ENCODE measurements around the gene PEDS1.
"Not testable (repeated sequence)": the region's sequence is repeated elsewhere in the genome, so short reads cannot be mapped to it uniquely, and the experiment has no call there.

PEDS1 gene

DNA sequence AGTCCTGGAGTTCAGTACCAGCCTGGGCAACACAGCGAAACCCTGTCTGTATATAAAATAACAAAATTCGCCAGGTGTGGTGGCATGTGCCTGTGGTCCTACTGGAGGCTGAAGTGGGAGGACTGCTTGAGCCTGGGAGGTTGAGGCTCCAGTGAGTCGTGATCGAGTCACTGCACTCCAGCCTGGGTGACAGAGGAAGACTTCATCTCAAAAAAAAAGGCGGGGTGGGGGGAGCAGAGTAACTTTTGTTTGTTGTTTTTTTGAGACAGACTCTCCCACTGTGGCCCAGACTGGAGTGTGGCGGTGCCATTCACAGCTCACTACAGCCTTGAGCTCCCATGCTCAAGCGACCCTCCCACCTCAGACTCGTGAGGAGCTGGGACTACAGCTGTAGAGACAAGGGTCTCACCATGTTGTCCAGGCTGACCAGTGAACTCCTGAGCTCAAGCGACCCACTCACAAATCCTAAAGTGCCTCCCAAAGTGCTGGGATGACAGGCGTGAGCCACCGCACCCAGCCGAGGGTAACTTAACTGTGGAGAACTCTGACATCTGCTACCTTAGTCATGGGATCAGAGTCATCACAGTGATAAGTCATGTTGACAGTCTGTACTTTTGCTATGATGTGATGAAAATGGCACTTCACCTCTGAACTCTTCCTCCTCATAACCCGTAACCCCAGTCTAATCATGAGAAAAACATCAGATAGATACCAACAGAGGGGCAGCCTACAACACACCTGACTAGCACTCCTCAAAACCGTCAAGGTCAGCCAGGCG lies 16.5 kb downstream of the PEDS1 start:
- no peak overlapping the region for H3K4me3 Mint-ChIP-seq
- H3K27me3 Mint-ChIP-seq: no peaks in the 10 kb centered on the region
- H3K36me3 Mint-ChIP-seq: peaks cover 53% of the 10 kb centered on the region
- H3K4me1 Mint-ChIP-seq: peaks cover 20% of the 10 kb centered on the region
- H3K27ac Mint-ChIP-seq: no peak overlapping the region
- ATAC-seq: no peak
- no peaks in the 10 kb centered on the region for H3K9me3 Mint-ChIP-seq

DNA sequence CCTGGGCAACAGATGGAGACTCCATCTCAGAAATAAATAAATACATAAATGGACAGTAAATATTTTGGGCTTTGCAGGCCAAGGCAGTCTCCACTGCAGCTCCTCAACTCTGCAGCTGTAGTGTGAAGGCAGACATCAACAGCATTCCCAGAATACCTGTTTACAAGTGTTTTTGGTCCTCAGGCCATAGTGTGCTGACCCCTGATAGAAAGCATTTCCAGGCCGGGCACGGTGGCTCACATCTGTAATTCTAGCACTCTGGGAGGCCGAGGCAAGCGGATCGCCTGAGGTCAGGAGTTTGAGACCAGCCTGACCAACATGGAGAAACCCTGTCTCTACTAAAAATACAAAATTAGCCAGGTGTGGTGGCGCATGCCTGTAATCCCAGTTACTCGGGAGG lies 18.4 kb downstream of the PEDS1 start:
- Mint-ChIP-seq H3K36me3 (peaks cover 53% of the 10 kb centered on the region), H3K4me1 (peaks cover 18% of the 10 kb centered on the region)
- H3K4me3 Mint-ChIP-seq, H3K27me3 Mint-ChIP-seq, ATAC-seq, H3K27ac Mint-ChIP-seq, H3K9me3 Mint-ChIP-seq: not testable (repeated sequence)

DNA sequence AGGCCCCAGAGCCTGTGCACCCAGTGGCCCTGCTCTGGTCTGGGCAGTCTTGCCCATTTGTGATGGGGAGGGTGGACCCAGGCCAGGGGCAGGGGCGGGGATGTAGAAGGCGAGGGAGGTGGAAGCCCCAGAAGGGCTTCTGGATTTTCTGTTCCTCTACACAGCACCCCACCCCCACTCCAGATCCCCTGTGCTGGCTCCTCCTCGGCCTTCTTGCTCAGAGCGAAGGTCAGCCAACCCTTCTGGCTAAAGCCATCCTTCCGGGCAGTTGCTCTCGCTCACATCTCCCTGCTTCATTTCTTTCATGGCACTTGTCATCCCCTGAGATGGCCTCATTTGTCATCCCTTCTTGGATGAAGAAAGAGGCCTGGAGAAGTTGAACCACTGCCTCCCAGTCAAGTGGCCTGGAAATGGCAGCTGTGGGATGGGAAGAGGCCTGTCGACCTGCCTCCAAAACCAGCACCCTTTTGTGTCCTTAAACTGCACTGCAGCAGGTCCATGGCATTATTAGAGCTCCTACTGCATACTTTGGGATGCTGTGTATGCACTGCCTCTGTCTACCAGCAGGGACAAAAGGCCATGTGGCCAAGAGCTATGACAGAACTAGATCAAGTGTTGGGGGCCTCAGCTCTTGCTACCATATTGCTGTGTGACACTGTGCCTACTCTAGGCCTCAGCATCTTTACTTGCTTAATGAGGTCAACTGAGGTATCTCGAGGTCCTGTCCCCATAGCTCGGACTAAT lies 19.9 kb downstream of the PEDS1 start:
- Mint-ChIP-seq H3K27ac (no peak overlapping the region), H3K4me1 (peaks cover 7% of the 10 kb centered on the region), H3K4me3 (no peak overlapping the region), H3K36me3 (peaks cover 55% of the 10 kb centered on the region), H3K27me3 (no peaks in the 10 kb centered on the region), H3K9me3 (no peaks in the 10 kb centered on the region)
- ATAC-seq: no peak

DNA sequence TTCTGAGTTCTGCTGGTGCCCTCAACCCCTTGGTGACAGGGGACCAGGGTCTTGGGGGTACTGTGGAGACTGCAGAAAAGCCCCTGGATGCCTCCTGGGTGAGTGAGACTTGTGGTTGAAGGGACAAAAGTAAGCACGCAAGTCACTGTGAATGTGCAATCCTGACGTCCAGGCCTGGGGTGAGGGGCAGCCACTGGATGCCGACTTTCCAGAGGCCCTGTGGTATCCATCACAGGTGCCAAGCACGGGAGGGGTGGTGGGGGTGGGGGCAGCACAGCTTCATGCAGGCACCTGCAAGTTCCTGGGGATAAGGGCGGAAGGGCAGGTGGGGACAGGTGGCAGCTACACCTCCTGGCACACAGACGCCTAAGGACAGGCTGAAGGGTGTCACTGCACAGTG lies 20.5 kb downstream of the PEDS1 start:
- ATAC-seq: no peak
- Mint-ChIP-seq H3K36me3 (peaks cover 62% of the 10 kb centered on the region), H3K27me3 (no peaks in the 10 kb centered on the region), H3K4me1 (peaks cover 7% of the 10 kb centered on the region), H3K27ac (no peak overlapping the region), H3K9me3 (no peaks in the 10 kb centered on the region), H3K4me3 (no peak overlapping the region)

DNA sequence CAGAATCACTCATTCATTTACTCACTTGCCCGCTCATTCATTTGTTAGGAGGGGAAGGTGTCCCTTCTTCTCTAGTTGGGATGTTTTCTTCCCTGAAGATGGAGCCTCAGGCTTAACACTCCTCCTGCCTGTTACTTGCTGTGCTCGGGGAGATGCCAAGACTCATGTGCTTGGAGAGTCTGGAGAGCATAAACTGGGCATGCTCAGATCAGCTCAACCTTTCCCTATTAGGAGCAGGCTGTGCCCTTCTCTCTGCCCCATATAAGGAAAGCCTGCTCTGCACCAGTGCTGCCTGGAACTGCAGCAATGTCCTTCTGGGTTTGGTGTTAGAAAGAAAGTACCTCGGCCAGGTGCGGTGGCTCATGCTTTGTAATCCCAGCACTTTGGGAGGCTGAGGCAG lies 22.5 kb downstream of the PEDS1 start:
- no peak overlapping the region for H3K4me3 Mint-ChIP-seq
- no peak overlapping the region for H3K27ac Mint-ChIP-seq
- no peaks in the 10 kb centered on the region for H3K27me3 Mint-ChIP-seq
- H3K4me1 Mint-ChIP-seq: peaks cover 7% of the 10 kb centered on the region
- no peak for ATAC-seq
- no peaks in the 10 kb centered on the region for H3K9me3 Mint-ChIP-seq
- H3K36me3 Mint-ChIP-seq: peaks cover 71% of the 10 kb centered on the region

DNA sequence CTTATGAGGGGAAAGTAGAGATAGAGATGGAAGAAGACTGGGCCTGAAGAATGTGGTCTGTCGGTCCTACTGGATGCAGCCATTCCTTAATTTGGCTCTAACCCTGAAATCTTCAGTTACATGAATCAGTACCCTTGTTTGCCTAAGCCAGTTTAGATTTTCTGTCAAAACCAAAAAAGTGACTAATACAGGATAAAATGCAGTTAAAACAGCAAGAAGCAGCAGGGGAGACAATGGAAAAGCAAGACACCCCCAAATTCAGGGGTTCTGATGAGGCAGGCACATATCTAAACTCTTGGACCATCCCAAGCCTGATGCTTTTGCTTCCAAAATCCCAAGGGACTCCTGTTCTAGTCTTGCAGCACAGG lies 23.2 kb downstream of the PEDS1 start:
- Mint-ChIP-seq H3K36me3 (peaks cover 77% of the 10 kb centered on the region), H3K27ac (no peak overlapping the region), H3K4me1 (peaks cover 7% of the 10 kb centered on the region), H3K4me3 (no peak overlapping the region), H3K27me3 (no peaks in the 10 kb centered on the region), H3K9me3 (no peaks in the 10 kb centered on the region)
- no peak for ATAC-seq

DNA sequence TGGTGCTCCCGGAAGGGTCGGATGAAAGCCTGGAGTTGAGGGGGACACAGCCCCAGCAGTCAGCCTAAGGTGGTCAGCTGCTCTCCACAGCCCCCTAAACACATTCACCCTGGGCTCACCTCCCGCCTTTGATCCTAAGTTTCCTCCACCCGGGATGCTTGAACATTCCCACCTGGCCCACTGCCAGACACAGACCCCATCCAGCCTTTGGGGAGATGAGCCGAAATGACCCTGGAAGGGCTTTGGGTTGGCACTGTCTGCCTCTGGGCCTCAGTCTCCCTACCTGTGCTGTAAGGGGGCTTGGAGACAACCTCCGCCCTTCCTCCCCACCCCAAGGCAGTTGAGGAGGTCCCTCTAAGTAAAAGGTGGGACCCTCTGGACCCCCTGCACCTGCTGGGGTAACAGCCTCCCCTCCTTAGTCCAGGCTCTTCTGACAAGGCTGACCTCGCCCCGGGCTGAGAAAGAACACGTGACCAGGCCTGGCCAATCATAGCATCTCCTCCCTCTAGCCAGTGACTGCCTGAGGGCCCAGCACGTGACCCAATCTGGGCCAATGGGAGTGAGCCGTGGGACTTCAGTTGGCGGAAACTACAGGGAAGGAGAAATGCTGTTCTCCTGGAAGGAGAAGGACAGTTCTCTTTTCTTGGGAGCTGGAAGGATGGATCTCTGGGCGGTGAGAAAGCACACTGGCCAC lies 23.7 kb downstream of the PEDS1 start:
- Mint-ChIP-seq H3K27ac (no peak overlapping the region), H3K36me3 (peaks cover 83% of the 10 kb centered on the region), H3K4me3 (no peak overlapping the region), H3K27me3 (no peaks in the 10 kb centered on the region), H3K9me3 (no peaks in the 10 kb centered on the region), H3K4me1 (peaks cover 7% of the 10 kb centered on the region)
- no peak for ATAC-seq

DNA sequence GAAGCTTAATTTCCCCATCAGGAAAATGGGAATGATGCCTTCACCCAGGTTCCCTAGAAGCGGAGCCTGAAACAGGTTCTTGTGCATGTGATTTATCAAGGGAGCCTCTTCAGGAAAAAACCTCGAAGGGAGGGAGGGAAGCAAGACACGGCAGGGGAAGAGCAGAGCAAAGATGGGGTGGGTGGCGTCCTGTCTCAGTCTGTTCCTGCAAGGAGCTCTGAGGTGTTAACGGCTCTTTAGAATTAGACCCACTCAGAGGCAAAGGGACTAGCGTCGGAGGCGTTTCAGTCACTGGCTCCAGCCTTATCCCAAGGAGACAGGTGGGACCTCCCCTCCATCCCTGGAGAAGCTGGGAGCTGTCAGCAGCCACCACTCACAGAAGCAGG lies 25.0 kb downstream of the PEDS1 start:
- Mint-ChIP-seq H3K4me3 (no peak overlapping the region), H3K36me3 (peaks cover 88% of the 10 kb centered on the region), H3K27ac (no peak overlapping the region), H3K4me1 (peaks cover 7% of the 10 kb centered on the region), H3K9me3 (no peaks in the 10 kb centered on the region), H3K27me3 (no peaks in the 10 kb centered on the region)
- ATAC-seq: no peak

DNA sequence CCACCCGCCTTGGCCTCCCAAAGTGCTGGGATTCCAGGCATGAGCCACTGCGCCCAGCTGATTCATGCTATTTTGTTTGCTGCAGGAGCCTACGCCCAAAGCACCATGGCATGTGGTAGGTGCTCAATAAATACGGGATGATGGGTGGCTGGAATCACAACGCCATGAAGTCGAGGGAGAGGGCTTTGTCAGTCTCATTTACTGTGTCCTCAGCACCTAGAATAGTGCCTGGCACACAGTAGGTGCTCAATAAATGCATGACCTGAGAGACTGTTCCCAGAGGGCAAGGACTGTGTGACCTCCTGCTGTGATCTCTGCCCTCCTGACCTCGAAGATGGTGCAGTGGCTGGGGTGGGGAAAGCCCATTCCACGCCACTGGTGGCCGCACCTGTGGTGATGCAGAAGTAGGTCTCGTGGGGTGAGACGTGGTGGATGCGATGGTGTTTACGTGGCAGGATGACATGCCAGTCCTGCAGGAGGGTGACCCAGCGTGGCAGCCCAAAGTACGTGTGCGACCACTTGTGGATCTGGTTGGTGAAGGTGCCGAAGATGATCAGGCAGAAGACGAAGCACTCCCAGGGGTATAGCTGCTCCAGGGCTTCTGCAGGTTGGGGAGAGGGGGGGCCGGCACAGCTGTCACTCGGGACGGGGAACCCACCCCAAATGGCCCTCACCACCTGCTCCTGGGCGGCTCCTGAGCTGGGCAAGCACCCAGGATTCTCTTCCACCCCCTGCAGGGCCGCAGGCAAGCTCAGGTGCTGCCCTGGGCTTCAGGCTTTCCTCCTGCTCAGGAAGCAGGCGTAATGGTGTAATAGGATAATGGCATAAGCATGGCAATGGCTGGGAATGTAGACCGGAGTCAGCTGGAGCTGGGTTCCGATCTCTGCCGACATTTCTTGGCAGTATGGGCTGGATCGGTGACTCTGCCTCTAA lies 25.7 kb downstream of the PEDS1 start:
- Mint-ChIP-seq H3K36me3 (peaks cover 95% of the 10 kb centered on the region), H3K27ac (no peak overlapping the region), H3K4me1 (peaks cover 7% of the 10 kb centered on the region), H3K4me3 (no peak overlapping the region), H3K9me3 (no peaks in the 10 kb centered on the region), H3K27me3 (no peaks in the 10 kb centered on the region)
- no peak for ATAC-seq

DNA sequence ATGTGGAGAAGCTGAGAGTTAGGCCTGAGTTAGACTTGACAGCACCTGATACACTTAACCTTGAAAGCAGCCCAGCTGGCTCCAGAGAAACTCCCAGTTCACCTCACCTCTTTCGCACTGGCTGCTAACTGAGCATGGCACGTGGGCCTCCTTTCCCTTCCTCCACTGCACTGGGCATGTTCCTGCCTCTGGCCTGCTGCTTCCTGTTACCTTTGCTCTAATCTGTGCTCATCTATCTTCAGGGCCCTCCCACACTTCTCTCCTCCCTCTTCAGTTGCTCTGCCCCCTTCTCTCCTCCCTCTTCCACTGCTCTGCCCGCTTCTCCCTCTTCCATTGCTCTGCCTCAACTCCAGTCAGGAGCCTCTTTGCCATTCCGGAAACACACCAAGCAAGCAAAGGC lies 26.9 kb downstream of the PEDS1 start:
- H3K27ac Mint-ChIP-seq: peak overlapping the region; percentile 6
- H3K4me1 Mint-ChIP-seq: peaks cover 7% of the 10 kb centered on the region
- H3K27me3 Mint-ChIP-seq: no peaks in the 10 kb centered on the region
- peaks cover 95% of the 10 kb centered on the region for H3K36me3 Mint-ChIP-seq
- H3K4me3 Mint-ChIP-seq: no peak overlapping the region
- no peak for ATAC-seq
- no peaks in the 10 kb centered on the region for H3K9me3 Mint-ChIP-seq

DNA sequence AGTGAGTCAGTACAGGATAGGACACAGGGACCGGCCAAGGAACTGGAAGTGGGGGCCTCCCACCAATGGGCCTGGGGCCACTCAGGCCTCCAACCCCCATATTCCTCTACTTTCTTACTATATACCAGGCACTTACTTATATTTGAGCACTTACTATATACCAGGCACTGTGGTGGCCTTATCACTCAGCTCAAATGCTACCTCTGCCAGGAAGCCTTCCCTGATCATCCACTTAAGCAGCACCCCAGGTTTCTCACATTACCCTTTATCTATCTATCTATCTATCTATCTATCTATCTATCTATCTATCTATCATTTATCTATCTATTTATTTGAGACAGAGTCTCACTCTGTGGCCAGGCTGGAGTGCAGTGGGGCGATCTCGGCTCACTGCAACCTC lies 28.2 kb downstream of the PEDS1 start:
- Mint-ChIP-seq H3K4me1 (peaks cover 13% of the 10 kb centered on the region), H3K4me3 (no peak overlapping the region), H3K27me3 (no peaks in the 10 kb centered on the region), H3K27ac (no peak overlapping the region), H3K9me3 (no peaks in the 10 kb centered on the region), H3K36me3 (peaks cover 81% of the 10 kb centered on the region)
- ATAC-seq: no peak

DNA sequence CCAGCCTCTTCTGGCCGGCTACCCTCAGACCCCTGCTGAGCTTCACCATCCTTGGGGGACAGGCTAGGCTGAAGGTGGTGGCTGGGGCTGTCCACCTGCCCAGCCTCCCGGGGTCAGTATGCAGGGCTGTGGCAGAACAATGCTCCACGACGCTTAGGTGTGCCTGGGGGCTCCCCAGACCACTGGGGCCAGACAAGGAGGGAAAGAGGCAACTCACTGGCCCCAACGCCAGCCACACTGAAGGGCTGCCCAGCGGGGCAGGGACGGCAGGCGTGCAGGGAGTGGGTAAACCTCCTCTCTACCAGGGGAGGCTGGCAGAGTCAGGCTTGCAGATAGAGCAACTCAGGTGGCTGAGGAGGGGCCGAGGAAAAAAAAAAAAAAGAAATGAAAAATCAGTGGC lies 29.0 kb downstream of the PEDS1 start:
- ATAC-seq: no peak
- Mint-ChIP-seq H3K36me3 (peaks cover 73% of the 10 kb centered on the region), H3K4me3 (no peak overlapping the region), H3K4me1 (peaks cover 13% of the 10 kb centered on the region), H3K9me3 (no peaks in the 10 kb centered on the region), H3K27me3 (no peaks in the 10 kb centered on the region), H3K27ac (no peak overlapping the region)

DNA sequence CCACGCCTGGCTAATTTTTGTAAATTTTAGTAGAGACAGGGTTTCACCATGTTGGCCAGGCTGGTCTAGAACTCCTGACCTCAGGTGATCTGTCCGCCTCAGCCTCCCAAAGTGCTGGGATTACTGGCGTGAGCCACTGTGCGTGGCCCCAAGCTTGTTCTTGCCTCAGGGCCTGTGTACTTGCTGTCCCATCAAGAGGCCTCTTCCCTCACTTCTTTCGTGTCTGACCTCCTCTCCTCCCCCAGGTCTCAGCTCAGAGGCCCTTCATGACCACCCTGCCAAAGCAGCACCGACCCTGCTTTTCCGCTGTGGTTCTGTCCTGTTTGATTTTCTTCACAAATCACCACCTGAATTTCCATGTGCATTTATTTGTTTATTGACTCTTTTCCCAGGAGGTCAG lies 30.1 kb downstream of the PEDS1 start:
- Mint-ChIP-seq H3K4me3 (no peak overlapping the region), H3K27ac (no peak overlapping the region), H3K36me3 (peaks cover 62% of the 10 kb centered on the region), H3K9me3 (no peaks in the 10 kb centered on the region), H3K27me3 (no peaks in the 10 kb centered on the region), H3K4me1 (peaks cover 13% of the 10 kb centered on the region)
- no peak for ATAC-seq

DNA sequence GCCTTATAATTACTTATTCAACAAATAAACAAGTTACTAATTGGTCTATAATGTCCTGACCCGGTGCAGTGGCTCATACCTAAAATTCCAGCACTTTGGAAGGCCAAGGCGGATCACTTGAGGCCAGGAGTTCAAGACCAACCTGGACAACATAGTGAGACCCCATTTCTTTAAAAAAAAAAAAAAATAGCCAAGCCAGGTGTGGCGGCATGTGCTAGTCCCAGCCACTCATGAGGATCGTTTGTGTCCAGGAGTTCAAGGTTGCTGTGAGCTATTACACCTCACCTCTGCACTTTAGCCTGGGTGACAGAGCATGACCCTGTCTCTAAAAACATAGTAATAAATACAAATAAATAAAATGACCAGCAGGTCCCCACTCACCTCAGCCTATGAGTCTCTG lies 30.8 kb downstream of the PEDS1 start:
- no peak overlapping the region for H3K4me3 Mint-ChIP-seq
- H3K4me1 Mint-ChIP-seq: peaks cover 13% of the 10 kb centered on the region
- peaks cover 56% of the 10 kb centered on the region for H3K36me3 Mint-ChIP-seq
- no peak overlapping the region for H3K27ac Mint-ChIP-seq
- ATAC-seq: no peak
- no peaks in the 10 kb centered on the region for H3K9me3 Mint-ChIP-seq
- no peaks in the 10 kb centered on the region for H3K27me3 Mint-ChIP-seq

DNA sequence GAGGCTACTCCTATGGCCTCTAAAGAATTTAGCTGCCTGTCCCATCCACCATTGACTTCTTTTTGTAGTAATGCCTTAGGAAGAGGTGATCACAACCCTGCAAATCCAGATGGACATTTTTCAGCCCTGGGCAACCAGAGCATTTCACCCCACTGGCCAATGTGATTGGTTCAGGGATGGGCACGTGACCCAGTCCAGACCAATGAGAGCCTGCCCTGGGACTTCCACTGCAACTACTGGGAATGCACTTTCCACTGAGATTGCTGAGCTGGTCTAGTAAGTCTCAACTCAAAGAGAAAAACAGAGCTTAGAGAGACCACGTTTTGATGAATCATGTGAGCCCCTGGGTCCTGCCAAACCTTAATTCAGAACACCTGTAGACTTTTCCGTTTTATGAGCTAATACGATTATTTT lies 31.7 kb downstream of the PEDS1 start:
- Mint-ChIP-seq H3K9me3 (no peaks in the 10 kb centered on the region), H3K4me1 (peaks cover 11% of the 10 kb centered on the region), H3K27ac (no peak overlapping the region), H3K36me3 (peaks cover 47% of the 10 kb centered on the region), H3K4me3 (no peak overlapping the region), H3K27me3 (no peaks in the 10 kb centered on the region)
- ATAC-seq: no peak

Data from stimulated activated memory B cell treated with anti-CD40 and anti-IgM and Interleukin-4, amounts not matched to agents 10 μg/mL and 1 μg/mL and 100 μg/mL, for 72 hours (primary cell).